GM18907 (cell line): Measurements from ENCODE around the gene SHISA6.

ENCODE experiments used
- ATAC-seq: cut with Tn5 transposase; IDR thresholded peaks from one replicate; pipeline ENCODE4 v1.9.1; 2021; ENCODE audit warnings: mild to moderate bottlenecking, moderate library complexity; ENCODE audit not compliant: unreplicated experiment

SHISA6 gene

DNA sequence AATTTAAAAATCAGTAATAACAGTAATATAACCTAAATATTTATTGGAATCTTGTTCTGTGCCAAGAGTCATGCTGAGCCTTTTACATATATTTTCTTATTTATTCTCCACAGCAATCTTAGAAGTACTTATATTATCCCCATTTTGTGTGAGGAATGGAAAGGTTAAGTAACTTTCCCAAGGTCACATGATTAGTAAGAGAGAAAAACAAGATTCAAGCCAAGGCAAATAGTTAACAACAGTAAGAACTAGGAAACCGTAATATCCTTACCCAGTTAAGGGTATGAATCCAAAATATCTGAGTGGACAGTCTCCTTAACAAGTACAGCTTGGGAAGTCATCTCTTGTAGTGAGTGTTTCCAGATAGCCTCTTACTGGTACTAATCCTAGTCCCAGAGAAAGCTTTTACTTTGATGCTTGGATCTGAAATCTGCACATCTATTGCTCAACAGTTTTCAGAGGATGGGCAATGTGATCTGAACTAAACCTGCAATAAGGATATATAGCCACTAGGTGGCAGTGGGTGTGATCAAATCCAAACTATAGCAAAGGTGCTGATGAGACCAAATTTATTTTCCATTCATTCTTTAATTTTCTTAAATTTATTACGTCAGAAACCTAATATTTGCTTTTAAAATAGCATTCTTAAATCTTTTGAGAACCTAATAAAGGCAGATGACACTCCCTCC lies 23.3 kb downstream of the SHISA6 start:
- no peak for ATAC-seq

DNA sequence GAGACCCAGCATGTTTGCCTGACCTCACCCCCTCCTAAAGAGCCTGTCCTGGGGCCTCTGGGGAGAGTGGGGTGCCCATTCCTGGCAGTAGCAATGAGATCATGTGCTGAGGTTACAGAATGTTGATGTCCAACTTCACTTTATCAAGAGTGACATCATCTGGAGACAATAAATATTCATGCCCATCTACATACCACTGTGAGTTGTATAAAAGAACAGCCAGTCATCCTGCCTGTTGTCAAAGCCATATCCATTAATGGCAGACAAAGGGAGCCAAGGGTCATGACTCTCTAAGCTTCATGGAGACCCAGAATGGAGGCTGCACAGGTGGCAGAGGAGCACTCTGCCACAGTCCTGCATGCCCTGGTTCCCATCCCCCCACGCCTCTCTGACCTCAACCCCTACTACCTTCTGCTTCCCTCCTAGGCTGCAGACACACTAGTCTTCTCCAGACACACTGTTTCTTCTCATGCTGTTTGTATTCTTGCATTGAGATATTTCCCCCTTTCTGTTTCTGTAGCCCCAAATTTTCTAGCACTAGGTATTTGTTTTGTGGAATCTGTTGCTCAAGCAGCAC lies 27.1 kb downstream of the SHISA6 start:
- no peak for ATAC-seq

DNA sequence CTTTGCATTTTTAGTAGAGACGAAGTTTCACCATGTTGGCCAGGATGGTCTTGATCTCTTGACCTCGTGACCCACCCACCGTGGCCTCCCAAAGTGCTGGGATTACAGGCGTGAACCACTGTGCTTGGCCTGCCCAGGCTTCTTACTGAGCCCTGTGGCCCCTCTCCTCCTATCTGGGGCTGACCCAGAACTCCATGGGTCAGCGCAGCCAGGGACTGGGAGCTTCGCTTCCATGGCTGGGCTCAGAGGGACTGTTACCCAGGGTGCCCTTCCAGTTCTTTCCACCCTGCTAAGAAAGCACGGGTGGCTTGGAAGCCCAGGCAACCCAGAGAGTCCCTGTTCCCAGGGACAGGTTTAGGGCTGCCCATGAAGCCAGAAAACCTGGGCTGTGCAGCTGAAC lies 28.2 kb downstream of the SHISA6 start:
- no peak for ATAC-seq

DNA sequence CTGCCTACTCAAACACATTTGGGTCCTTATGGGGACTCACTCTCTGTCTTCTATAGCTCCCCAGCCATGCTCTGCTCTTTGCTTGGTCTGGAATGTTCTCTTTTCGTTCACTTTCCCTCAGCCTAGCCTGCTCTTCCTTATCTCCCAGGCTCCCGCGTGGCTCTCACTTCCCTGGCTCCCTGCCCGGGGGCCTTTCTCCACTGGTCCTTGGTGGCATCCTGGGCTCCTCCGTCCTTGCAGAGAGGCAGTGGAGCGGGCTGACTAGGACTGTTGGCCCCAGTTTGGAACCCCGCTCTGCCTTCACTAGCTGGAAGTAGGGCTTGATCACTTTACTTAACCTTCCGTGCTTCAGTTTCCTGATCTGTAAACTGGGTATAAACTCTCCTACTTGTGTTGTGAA lies 31.2 kb downstream of the SHISA6 start:
- no peak for ATAC-seq

DNA sequence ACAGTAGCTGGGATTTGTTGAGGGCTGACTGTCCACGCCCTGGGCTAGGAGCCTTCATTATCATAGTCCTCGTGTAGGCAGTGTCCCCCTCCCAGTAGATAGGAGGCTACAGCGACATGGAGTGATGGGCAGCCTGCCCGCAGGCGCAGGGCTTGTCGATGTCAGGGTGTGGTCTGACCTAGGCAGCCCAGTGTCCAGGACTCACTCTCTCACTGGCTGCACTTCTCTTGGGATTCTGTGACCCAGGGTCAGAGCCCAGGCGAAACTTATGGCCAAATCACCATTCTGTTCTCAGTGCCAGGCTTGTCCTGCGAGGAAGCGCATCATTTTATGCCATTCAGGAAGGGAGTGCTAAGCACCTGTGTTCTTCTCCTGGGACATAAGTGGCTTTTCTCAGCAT lies 32.6 kb downstream of the SHISA6 start:
- ATAC-seq: no peak

DNA sequence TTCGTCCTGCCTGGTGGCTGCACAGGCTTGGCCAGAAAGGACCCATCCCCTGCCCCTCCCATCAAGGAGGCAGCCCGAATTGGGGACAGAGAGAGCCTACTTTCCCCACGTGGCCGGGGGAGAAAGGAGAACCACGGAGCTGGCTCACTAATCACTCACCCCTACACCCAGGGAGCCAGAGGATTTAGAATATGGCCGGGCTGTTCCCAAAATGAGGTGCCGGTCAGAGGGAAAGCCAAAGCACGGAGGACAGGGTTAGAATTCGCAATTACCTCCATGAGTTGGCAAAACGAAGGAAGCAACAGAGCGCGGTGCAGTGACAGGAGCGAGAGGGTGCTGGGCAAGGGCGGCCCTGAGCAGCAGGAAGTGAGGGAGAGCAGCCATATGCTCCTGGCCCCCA lies 33.1 kb downstream of the SHISA6 start:
- ATAC-seq: no peak

DNA sequence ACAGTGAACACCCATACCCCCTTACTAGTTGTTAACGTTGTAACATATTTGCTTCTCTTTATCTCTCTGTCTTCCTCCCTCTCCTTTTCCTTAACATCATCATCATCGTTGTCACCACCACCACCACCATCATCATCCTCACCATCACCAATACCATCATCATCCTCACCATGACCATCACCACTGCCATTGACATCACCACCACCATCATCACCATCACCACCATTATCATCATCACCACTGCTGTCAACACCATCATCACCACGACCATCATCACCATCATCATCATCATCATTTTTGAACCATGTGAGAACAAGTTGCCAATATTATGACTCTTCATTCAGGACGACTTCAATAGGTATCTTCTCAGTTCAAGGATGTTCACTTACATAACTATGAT lies 35.5 kb downstream of the SHISA6 start:
- no peak for ATAC-seq

DNA sequence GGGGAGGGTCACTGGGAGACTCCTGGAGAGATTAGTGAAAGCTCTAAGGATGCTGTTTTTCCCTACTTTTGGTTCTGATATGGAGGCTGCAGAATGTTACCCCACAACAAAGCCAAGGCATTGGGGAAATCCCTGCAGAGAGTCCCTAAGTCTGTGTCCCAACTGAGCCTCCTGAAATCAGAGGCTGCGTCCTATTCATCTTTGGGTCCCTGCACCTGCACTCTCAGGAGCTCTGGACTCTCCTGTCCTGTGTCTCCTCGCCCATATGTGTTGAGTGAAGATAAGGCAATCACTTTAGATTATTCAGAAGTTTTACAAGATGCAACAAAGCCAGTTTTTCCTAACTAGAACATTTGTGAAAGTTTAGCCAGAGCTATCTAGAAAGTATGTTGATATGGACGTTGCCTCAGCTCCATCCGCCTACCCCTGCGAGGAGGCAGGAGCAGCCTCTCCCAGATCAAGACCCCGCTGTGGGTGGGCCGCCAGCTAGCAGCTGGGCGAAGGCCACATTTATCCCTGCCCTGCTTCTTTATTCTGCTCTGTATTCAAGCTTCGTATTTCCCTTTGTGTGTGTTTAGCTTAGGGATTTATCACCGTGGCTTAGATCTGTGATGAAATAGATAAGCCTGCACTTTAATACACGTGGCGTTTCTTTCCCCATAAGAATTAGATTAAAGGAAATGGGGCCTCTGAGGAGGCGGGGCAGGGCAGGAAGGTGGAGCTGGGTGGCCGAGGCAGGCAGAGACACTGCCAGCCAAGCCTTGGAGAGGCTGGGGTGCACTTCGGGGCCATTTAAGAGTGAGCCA lies 37.4 kb downstream of the SHISA6 start:
- ATAC-seq: no peak

DNA sequence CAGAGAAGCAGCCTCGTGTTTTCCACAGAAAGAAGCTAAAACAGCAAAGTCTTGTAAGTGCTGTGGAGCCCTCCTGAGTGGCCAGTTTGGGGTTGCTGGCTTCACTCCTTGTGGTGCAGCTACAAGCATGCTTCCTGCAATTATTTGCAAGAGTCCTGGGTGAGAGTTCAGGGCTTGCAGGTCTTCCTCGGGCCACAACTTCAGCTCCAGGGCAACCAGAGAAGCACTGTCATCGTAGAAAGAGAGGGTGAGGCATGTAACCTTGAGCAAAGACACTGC lies 37.9 kb downstream of the SHISA6 start:
- no peak for ATAC-seq

DNA sequence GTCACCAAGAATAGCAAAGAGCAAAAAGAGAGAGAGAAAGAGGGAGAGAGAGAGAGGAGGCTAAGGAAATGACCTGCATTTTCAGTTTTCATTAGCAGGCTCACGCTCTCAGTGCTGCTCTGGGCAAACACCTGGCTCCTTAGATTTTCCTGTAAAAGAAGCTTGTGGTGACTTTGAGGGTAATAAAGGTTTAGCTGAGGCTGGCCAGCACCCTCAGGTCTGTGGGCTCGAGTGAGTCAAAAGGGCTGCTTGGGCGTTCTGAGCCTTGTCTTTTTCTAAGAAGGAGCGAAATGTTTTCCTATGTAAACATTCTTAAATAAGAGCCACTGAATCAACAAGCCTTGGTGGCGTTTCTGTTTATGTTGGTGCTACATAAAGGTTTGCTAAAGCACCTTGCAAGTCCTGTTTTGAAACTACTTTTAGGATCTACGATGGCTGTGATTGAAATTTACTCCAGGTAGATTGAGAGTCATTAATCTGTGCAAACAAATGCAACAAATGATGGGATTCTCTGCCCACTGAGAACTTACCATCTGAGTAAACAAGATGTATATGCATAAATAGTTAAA lies 38.8 kb downstream of the SHISA6 start:
- ATAC-seq: no peak

DNA sequence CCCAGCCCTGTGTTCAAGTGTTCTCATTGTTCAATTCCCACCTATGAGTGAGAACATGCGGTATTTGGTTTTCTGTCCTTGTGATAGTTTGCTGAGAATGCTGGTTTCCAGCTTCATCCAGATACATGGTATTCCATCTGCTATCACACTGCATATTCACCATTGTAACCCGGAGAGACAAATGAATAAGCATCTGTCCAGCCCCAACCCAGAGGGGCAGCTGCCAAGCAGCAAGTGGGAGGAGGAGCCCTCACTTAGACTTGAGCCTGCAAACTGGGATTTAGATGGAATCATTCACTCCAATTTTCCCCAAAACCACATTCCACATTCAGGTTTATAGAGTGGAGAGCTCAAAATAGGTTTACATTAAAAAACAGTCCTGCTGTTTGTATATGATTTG lies 41.6 kb downstream of the SHISA6 start:
- no peak for ATAC-seq

DNA sequence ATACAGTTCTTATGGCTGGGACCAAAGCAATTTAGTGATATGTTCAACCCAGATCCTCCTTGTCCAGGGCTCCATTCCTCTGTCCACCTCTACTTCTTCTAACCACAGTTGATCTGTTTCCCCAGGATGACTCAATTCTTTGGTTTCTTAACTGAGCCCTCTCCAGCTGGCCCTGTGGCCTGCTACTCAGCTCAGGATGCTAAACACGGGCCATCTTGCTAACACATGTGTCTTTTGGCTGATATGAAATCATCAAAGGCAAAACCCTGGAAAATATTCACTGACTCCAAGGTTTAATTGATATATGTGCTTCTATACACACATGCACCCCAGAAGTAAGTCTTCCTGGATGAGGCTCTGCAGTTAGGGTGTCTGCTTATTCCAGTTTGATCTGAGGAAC lies 43.8 kb downstream of the SHISA6 start:
- ATAC-seq: no peak

DNA sequence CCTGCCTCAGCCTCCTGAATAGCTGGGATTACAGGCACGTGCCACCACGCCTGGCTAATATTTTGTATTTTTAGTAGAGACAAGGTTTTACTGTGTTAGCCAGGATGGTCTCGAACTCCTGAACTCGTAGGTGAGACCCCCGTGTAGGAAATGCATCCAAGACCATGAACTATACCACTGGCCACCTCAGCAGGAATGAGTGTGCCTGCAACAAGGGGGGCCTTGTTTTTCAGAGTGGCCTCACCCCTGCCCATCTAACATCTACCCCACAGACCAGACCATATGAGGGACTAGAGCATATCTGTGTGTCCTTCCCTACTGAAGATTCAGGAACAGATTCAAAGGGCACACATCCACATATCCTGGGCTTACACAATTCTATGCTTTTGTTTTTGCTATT lies 44.9 kb downstream of the SHISA6 start:
- ATAC-seq: no peak

DNA sequence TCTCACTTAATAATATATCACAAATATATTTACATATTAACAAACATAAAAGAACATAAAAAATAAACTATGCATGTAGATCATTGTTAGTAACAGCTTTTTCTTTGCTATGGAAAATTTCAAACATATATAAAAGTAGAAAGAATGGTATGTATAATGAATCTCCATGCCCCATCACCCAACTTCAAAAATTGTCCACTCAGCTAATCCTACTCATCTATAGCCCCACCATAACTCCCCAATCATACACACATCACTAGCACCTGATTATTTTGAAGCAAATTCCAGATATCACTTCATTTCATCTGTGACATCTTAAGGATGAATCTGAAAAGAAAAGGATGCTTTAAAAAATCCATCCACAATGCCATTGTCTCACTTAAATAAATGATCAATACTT lies 46.8 kb downstream of the SHISA6 start:
- no peak for ATAC-seq

DNA sequence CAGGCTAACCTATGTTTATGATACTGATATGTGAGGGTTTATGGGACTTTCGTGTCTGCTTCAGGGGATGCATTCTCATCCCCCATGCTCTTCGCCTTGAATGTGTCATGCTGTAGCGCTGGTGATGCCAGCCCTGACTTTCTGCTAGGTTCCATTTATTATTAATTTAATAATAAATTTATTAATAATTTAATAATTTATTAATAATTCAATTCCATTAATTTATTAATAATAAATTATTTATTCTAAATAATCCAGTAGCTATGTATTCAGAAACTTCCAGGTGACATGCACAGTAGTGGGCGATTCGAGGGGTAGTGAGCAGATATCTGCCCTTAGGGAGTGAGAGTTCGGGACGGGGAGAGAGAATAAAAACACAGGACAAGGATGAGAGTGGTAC lies 49.8 kb downstream of the SHISA6 start:
- ATAC-seq: no peak

DNA sequence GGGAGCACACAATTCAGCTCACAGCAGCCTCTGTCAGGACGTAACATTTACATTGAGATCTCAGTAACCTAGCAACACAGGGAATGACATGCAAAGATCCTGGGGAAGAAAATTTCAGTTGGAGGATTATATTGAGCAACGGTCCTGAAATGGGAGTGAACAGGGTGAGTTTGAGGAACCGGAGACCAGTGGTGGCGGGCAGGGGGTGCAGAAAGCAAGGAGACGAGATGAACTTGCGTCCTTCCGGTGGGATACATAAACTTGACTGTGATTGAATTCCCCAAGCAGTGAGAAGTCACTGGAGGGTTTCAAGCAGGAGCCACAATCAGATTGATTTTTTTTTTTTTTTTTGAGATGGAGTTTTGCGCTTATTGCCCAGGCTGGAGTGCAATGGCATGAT lies 51.5 kb downstream of the SHISA6 start:
- no peak for ATAC-seq

DNA sequence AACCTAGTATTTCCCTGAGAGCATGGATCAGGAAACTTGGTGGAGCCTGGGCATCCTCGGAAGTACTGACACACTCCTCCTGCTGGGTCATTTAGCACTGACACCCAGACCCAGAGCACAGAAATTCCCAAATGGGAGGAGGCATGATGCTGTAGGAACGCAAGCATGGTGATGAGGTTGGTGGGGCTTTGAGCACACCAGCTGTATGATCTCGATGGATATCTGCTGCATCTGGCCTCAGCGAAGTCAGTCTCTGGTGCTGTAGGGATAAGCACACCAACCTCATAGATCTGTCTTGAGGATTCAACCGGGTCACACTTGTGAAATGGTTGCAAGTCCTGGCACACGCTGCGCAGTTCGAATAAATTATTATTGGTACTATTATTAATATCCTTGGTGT lies 52.5 kb downstream of the SHISA6 start:
- ATAC-seq: no peak

DNA sequence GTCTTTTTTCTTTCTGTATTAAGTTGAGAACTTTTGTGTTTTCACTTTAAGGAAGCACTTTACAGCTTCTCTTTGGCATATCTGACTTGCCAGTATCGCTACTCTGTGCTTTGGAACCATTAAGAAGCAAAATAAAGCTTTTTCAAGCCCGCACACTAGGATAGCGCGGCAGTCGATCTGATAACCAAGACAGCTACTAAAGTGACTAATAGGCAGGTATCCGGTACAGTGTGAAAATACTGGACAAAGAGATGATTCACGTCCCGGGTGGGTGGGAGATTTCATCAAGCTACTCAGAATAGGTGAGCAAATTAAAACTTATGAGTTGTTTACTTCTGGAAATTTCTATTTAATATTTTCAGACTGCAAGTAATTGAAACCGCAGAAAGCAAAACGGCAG lies 53.8 kb downstream of the SHISA6 start:
- no peak for ATAC-seq

DNA sequence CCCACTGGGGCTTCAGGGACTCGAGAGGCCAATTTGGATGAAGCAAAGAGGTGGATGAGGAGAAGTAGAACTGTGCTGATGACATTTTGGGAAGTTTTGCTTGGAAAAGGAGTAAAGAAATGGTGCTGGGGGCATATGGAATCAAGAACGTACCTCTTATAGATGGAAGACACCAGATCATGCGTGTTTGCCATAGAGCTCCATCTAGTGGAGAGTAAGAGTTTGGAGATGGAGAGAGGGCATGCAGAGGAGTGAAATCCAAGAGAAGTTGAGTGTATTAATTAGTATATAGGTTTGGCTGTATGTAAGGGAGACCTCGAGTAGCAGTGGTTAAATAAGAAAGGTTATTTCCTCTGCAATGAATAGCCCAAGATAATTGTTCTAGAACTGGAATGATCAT lies 56.0 kb downstream of the SHISA6 start:
- ATAC-seq: no peak

DNA sequence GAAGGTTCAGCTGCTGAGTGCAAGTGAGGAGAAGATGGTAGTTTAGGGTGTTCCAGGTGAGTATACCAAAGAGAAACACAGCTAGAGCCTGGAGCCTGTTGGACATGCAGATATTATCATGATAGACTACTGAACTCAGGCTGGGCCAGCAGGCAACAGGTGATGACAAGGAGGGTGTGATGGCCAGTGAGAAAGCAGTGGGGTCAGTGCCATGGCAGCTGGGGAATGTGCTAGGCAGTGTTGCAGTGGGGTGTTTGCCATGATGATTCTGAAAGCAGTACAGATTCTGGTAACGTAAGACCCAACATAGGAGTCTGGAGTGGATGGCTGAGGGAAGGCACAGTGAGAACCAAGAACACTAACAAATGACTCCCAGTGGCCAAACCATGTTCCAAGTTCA lies 57.4 kb downstream of the SHISA6 start:
- ATAC-seq: no peak

DNA sequence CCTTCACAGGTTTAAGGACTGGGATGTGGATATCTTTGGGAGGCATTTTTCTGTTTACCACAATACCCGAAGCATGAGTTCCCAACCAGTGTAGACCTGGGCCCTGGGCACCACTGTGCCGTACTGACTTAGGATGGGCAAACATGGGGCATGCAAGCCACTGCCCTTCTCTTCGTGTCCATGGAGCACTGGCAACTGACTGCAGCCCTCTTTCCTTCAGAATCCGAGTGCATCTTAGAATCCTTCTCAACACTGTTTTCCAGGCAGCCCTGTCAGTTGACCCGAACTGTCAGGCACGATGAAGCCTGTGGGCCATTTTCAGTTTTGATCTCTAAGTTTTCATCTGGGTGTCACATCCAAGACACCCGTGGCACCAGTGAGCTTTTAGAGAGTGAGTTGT lies 59.2 kb downstream of the SHISA6 start:
- no peak for ATAC-seq

DNA sequence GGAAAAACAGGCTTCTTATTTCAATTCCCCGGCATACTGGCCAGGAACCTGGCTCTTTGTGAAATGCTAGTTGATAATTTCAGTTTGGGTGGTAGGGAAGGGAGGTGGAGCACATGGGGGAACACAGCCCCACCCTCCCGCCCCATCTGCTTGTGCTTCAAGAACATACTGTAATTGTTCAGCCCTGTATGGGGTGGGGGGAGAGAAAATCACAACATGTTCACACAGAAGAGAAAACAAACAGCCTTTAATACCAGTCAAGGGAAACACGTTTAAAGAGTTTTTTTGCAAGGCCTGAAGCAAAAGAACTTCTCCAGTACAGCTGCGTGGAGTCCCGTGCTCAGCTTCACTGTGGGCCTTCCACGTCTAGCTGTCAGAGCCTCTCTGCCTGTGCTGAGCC lies 59.7 kb downstream of the SHISA6 start:
- ATAC-seq: no peak
